GM18519 (cell line): ENCODE results near the gene URB1.
A peak's percentile ranks its signal among the peaks of the same experiment; 100 is the strongest.
"Not testable (repeated sequence)": the region's sequence is repeated elsewhere in the genome, so short reads cannot be mapped to it uniquely, and the experiment has no call there.

Source experiments
- ATAC-seq: cut with Tn5 transposase; IDR thresholded peaks from one replicate; pipeline ENCODE4 v1.9.1; 2021; ENCODE audit warnings: mild to moderate bottlenecking, moderate library complexity; ENCODE audit not compliant: unreplicated experiment, low FRiP score

The URB1 gene

DNA sequence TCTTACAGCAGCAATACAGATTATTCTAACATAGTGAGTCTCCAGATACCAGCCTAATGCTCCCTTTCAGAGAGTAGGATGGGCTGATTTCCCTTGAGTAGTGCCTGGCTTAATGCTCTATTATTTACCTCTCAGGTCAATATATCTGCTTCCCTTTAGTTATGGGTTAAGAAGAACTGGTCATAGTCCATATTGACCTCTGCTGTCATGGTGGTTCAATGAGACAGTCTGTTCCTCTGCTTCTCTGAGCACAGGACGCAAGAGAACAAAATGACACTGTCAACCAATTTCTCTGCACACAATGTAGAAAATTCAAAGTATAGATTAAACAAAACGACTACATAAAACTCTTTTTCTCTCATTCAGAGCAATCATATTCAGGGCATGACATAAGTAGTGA, 91.2 kb downstream of the URB1 start:
- ATAC-seq, result no peak

DNA sequence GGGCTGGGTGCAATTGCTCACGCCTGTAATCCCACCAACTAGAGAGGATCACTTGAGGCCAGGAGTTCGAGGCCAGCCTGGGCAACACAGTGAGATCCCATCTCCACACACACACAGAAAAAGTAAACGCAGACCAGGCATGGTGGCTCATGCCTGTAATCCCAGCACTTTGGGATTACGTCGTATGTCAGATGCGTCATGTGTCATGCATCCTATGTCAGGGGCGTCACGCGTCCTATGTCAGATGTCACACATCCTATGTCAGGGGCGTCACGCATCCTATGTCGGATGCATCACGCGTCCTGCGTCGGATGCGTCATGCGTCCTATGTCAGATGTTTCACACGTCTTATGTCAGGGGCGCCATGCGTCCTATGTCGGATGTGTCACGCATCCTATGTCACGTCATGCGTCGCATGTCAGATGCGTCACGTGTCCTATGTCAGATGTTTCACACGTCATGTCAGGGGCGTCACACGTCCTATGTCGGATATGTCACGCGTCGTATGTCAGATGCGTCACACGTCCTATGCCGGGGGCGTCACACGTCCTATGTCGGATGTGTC, 92.6 kb downstream of the URB1 start:
- ATAC-seq, result no peak

- no peak for ATAC-seq
These were observed 93.1 kb downstream of the URB1 start for GRCh38 chr21:32299695-32300094.

DNA sequence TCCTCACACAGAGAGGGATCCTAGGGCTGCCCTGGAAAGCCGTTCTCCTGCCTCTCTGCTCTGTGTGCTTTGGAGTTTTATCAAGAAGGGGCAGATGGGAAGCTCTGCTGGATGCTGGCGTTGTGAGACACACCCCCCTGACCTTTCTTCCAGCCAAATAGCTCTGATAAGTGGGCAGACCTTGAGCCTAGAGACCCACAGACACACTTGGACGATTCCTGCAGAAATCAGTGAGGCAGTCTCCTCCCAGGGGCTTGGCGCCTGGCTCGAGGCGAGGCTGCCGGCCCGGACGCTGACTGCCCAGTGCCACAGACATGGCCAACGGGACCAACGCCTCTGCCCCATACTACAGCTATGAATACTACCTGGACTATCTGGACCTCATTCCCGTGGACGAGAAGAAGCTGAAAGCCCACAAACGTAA, 94.1 kb downstream of the URB1 start, which contains the start of gene MRAP:
Gene MRAP, plus strand, starts transcription at position 198 of the 424 bp plus-strand sequence. Its CDS starts 117 bp downstream, at position 315.
- no peak for ATAC-seq

DNA sequence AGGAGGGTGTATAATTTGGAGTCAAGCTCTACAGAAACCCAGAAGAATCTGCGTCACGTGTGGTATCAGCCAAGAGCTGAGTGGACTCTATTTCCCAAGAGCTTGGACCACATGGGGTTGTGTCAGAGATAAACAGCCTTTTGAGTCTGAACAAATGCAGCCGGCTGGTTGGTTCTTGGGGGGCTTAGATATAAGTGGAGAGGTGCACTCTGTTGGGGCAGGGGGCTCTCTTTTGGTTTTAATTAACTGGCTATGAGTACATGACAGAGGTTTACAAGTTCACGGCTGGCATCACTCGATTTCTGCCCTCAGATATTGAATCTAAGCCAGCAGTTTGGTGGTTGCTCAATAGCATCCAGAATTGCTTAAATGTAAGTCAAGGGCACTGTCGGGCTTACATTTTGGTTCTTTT, 94.7 kb downstream of the URB1 start:
- no peak for ATAC-seq

GRCh38 chr21:32297449-32297848, 95.4 kb downstream of the URB1 start:
- no peak for ATAC-seq

- no peak for ATAC-seq
These were observed 107.3 kb downstream of the URB1 start for GRCh38 chr21:32285476-32285875.

GRCh38 chr21:32282992-32283391, 109.8 kb downstream of the URB1 start:
- ATAC-seq, result no peak

DNA sequence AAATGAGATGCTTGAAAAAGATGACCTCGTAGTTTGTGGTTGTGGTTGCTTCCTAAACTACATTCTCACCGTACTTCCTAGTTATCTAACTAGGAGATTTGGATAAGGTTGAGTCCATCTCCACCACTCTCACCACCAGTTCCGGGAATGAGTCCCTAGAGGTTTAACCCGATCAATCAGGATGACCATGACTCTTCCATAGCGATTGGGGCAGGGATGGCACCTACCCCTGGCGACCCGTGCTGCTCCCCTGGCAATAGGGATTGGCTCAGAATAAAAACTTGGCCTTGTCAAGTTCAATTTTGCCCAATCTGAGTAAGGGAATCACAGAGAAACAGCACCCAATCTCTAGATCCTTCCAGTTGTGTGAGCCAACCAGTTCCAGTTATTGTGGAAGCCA, 111.3 kb downstream of the URB1 start:
- ATAC-seq, result no peak

DNA sequence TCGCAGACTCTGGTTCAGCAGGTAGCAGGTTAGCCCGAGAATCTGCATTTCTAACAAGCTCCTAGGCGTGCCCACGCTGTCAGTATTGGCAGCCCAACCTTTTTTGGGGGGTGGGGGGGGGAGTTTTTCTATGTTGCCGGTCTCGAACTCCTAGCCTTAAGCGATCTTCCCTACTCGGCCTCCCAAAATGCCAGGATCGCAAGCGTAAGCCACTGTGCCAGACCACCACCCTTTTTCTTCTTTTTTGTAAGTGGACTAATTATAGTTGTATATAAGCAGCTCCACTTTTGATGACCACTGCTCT, 113.5 kb downstream of the URB1 start:
- ATAC-seq, result peak; percentile 7

DNA sequence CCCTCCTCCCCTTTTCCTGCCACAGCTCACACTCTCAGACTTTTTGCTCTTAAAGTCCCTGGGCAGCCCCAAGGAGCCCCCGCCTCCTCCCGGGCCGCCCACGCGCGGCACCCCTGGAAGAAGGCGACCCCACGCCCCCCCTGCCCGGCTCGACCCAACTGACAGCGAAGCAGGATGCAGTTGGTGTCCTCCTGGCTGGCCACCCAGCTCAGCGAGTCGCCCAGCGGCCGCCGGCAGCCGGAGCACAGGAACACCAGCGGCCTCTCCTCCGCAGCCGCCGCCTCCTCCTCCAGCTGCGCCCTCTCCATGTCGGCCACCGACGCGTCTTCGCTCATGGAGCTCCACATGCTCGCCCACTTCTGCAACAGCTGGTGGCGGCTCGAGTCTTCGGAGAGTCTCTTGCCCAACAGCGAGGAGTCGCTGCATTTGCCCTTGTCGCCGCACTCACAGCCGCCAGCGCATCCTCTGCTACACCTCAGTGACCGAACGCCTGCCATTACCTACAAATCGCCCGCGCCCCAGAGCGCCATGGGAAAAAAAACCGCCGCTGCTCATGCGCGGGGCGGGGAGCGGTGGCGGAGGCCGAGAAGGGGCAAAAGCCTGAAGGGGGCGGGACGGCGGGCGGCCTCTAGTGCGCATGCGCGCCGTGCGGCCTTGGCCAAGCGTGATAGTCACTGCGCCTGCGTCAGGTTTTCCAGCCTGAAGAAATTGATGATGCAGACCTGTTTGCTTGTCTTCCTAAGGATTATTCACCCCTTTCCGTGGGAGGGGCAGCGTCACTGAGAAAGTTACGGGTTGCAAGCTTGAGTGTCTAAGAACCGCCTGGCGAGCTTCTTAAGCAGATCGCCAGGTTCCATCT, 114.1 kb downstream of the URB1 start, which contains the start of gene MIS18A:
Gene MIS18A, minus strand, starts transcription at position 532 of the 859 bp plus-strand sequence. Its CDS starts 35 bp downstream, at position 497.
- ATAC-seq, result peak; percentile 67

- no peak for ATAC-seq
These were observed 114.7 kb downstream of the URB1 start for GRCh38 chr21:32278103-32278502.

DNA sequence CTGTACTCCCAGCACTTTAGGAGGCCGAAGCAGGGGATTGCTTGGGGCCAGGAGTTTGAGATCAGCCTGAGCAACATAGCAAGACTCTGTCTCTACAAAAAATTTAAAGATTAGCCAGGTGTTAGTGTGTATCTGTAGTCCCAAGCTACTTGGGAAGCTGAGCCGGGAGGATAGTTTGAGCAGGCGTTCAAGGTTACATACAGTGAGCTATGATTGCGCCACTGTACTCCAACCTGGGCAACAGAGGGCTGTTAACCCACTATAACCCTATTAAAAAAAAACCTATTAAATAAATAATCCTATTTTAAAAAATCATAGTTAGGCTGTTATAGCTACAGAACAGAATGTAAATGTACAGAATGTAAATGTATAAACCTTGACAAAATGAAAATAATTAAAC, 116.1 kb downstream of the URB1 start:
- no peak for ATAC-seq

GRCh38 chr21:32270748-32271147, 122.1 kb downstream of the URB1 start:
- ATAC-seq, result no peak

GRCh38 chr21:32265321-32265720, 127.5 kb downstream of the URB1 start:
- ATAC-seq, result not testable (repeated sequence)

- no peak for ATAC-seq
These were observed 130.9 kb downstream of the URB1 start for GRCh38 chr21:32261929-32262328.
